Endothelial cell of umbilical vein (primary cell): ENCODE results near the gene CBX6. TPM values are rescaled to one million over a fixed set of nuclear protein-coding genes. Genes with fewer than 3 reads are reported as not detected.
"Not testable (repeated sequence)": the region's sequence is repeated elsewhere in the genome, so short reads cannot be mapped to it uniquely, and the experiment has no call there.

Source experiments
- BruUV-seq: library from RNA; stranded (reverse); fragments of 400-500 nt; replicated peaks from 2 replicates; lab custom pipeline; 2021; lab: Mats Ljungman, UMichigan
- CTCF ChIA-PET: fragments of 300-600, 350-600 bp; sonication (Branson Sonifier 250); formaldehyde crosslinking; loops from one replicate; lab custom pipeline; 2021; ENCODE audit warnings: antibody characterized with exemption, inconsistent platforms; lab: Charles Lee
- POLR2A ChIA-PET: fragments of 300-600, 350-600 bp; sonication (Branson Sonifier 250); formaldehyde crosslinking; loops from one replicate; lab custom pipeline; 2021; ENCODE audit warnings: antibody characterized with exemption, inconsistent platforms; lab: Charles Lee
- DNase-seq: peaks from one replicate; pipeline ENCODE4 v3.0.0-alpha.2; 2011; ENCODE audit warnings: low read depth, low spot score
- FAIRE-seq: peaks from 2 replicates; lab custom pipeline; 2011; peaks lifted over from hg19 to GRCh38; lab: Jason Lieb, UNC
- H2AFZ ChIP-seq: 2 replicates; pipeline ENCODE4 v1.6.0; 2012; ENCODE audit warnings: low read depth, low read length, control low read depth, inconsistent platforms
- H3K27ac ChIP-seq: 2 replicates; pipeline ENCODE4 v1.5.1; 2011; ENCODE audit warnings: low read depth, mild to moderate bottlenecking, control low read depth, low read length, moderate library complexity; ENCODE audit not compliant: insufficient read depth
- H3K27me3 ChIP-seq, 2 experiments: 2 replicates each; pipeline versions ENCODE4 v1.6.0 to v1.6.1; 2011; ENCODE audit warnings: low read length in 2 of 2, mixed read lengths in 1 of 2; ENCODE audit not compliant: control insufficient read depth in 2 of 2, insufficient read depth in 2 of 2
- H3K36me3 ChIP-seq, 2 experiments: 2 replicates in 1 of 2; 3 replicates in 1 of 2; pipeline ENCODE4 v1.5.1; 2011; ENCODE audit warnings: low read length in 2 of 2, mild to moderate bottlenecking in 1 of 2, moderate library complexity in 1 of 2; ENCODE audit not compliant: control insufficient read depth in 2 of 2, insufficient read depth in 2 of 2; ENCODE audit errors: extremely low read depth in 1 of 2
- H3K4me1 ChIP-seq: 3 replicates; pipeline ENCODE4 v1.5.1; 2011; ENCODE audit warnings: mild to moderate bottlenecking, low read length; ENCODE audit not compliant: control insufficient read depth, insufficient read depth; ENCODE audit errors: extremely low read depth
- H3K4me2 ChIP-seq: 2 replicates; pipeline ENCODE4 v1.6.1; 2011; ENCODE audit warnings: low read length, control low read depth, mixed read lengths; ENCODE audit not compliant: insufficient read depth
- H3K4me3 ChIP-seq, 3 experiments: fragments of 200-600 bp in 1 of 3; sonication (generic), shearing (Covaris generic) in 1 of 3; replicated peaks in 1 of 3; 2 replicates each; pipeline ENCODE4 v1.5.1; 2011 to 2016; ENCODE audit warnings: control low read depth in 3 of 3, low read length in 3 of 3, mild to moderate bottlenecking in 2 of 3, inconsistent platforms in 1 of 3, low read depth in 1 of 3, moderate library complexity in 1 of 3; ENCODE audit not compliant: insufficient read depth in 1 of 3
- H3K79me2 ChIP-seq: 2 replicates; pipeline ENCODE4 v1.6.0; 2012; ENCODE audit warnings: low read length, inconsistent platforms; ENCODE audit not compliant: control insufficient read depth, insufficient read depth
- H3K9ac ChIP-seq: replicated peaks from 2 replicates; pipeline ENCODE3; 2011; ENCODE audit warnings: low read length, control low read depth; ENCODE audit not compliant: insufficient read depth; ENCODE audit errors: extremely low read depth
- H3K9me1 ChIP-seq: replicated peaks from 3 replicates; pipeline ENCODE4 v1.6.0; 2011; ENCODE audit warnings: mild to moderate bottlenecking, low read length; ENCODE audit not compliant: control insufficient read depth, insufficient read depth; ENCODE audit errors: extremely low read depth
- H3K9me3 ChIP-seq: replicated peaks from 2 replicates; pipeline ENCODE4 v1.5.1; 2012; ENCODE audit warnings: low read length, inconsistent platforms; ENCODE audit not compliant: control insufficient read depth, insufficient read depth
- H4K20me1 ChIP-seq: replicated peaks from 2 replicates; pipeline ENCODE3; 2011; ENCODE audit warnings: mild to moderate bottlenecking, low read length; ENCODE audit not compliant: control insufficient read depth, insufficient read depth; ENCODE audit errors: extremely low read depth
- CTCF ChIP-seq, 2 donors: IDR thresholded peaks; 1 replicate in 1 of 2; 2 replicates in 1 of 2; pipeline ENCODE4 v1.5.1; 2011; ENCODE audit warnings: low read length in 2 of 2, mild to moderate bottlenecking in 2 of 2, moderate library complexity in 2 of 2, control low read depth in 1 of 2, inconsistent platforms in 1 of 2, low read depth in 1 of 2; ENCODE audit not compliant: insufficient read depth in 1 of 2; ENCODE audit errors: extremely low read depth in 1 of 2
- EZH2 ChIP-seq: IDR thresholded peaks from 2 replicates; pipeline ENCODE4 v1.6.1; 2012; ENCODE audit warnings: borderline replicate concordance, low read depth, mild to moderate bottlenecking, moderate library complexity, low read length, inconsistent platforms; ENCODE audit not compliant: severe bottlenecking
- FOS ChIP-seq: IDR thresholded peaks from 2 replicates; pipeline ENCODE4 v1.6.1; 2011; ENCODE audit warnings: mild to moderate bottlenecking, low read length, moderate library complexity, borderline replicate concordance; ENCODE audit not compliant: insufficient read depth
- GATA2 ChIP-seq: IDR thresholded peaks from 2 replicates; pipeline ENCODE4 v1.7.0; 2011; ENCODE audit warnings: low read depth, mild to moderate bottlenecking, moderate library complexity, mixed read lengths, low read length; ENCODE audit not compliant: insufficient read length, insufficient read depth
- JUN ChIP-seq: IDR thresholded peaks from 2 replicates; pipeline ENCODE4 v1.6.1; 2011; ENCODE audit warnings: borderline replicate concordance, low read depth; ENCODE audit not compliant: insufficient read length, insufficient read depth
- MAX ChIP-seq: IDR thresholded peaks from 2 replicates; pipeline ENCODE4 v1.6.1; 2011; ENCODE audit not compliant: insufficient read depth, insufficient read length
- MYC ChIP-seq: IDR thresholded peaks from one replicate; pipeline ENCODE4 v1.6.1; 2011; ENCODE audit warnings: mild to moderate bottlenecking, low read depth, low read length
- POLR2A ChIP-seq: IDR thresholded peaks from 2 replicates; pipeline ENCODE4 v1.6.1; 2012; ENCODE audit warnings: low read depth, mild to moderate bottlenecking, control low read depth, low read length
- POLR2AphosphoS5 ChIP-seq: IDR thresholded peaks from 2 replicates; pipeline ENCODE4 v1.6.1; 2012; ENCODE audit warnings: low read depth, mild to moderate bottlenecking, control low read depth, low read length, moderate library complexity; ENCODE audit not compliant: insufficient read depth
- dilution Hi-C: fragments of 300-500 bp; cut with MboI; formaldehyde crosslinking; loops from one replicate; pipeline ENCODE4 v1.15.0; 2019; ENCODE audit warnings: low sequenced_read_pairs; ENCODE audit not compliant: extremely low pct_ligation_motif_present
- intact Hi-C: fragments of 100-400 bp; cut with micrococcal nuclease; formaldehyde crosslinking; loops from one replicate; pipeline ENCODE4 v1.10.0; 2022
- polyA plus RNA-seq, 4 experiments: library from polyadenylated mRNA; depleted of rRNA in 3 of 4; stranded (reverse) in 3 of 4; unstranded in 1 of 4; fragments of >200 nt; gene quantifications; 2 replicates each; pipeline versions ENCODE4 v1.2.1 to v1.2.3, GENCODE V29; 2011 to 2012; ENCODE audit warnings: missing spikeins in 1 of 4
- total RNA-seq: library from RNA; stranded (reverse); gene quantifications from 2 replicates; pipeline ENCODE4 v1.2.3, GENCODE V29; 2021

CBX6 gene
- total and polyA plus RNA-seq, 2 donors (not counting 3 experiments of a cell fraction or from before 2014, with no cell fraction given), result 14.9 to 62.6 TPM

DNA sequence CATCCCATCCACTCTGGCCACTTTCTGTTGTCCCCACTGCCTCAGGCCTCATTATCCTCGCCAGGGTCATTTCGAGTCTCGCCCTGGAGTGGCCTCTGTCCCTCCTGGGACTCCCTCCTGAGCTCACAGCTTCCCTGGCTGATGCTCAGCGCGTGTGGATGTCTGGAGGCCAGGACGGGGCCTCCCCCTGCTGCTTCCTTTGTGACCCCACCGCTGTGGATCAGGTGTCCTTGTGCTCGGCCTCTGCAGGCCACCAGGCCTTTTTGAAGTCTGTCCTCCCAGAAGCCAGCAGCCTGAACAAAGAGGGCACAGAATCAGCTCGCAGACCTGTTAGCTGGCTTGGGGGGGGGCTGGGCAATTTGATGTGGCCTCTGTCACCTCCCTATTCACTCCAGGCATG lies 13.5 kb downstream of the CBX6 start:
- CTCF ChIA-PET, result interaction anchor here (0.6 to 1.8 kb wide), 2 partner anchors 56 to 89 kb away, joined by 3 to 15 read pairs; no protein-coding TSS in a partner anchor

DNA sequence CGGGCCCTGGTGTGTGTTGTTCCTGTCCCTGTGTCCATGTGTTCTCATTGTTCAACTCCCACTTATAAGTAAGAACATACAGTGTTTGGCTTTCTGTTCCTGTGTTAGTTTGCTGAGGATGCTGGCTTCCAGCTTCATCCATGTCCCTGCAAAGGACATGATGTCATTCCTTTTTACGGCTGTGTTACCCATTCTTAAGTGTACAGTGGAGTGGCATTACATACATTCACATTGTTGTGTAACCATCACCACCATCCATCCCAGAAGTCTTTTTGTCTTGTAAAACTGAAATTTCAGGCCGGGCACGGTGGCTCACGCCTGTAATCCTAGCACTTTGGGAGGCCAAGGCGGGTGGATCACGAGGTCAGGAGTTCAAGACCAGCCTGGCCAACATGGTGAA lies 17.5 kb downstream of the CBX6 start:
- H4K20me1 ChIP-seq, intact Hi-C loops, H3K4me2 ChIP-seq, dilution Hi-C loops, H3K9ac ChIP-seq, H3K36me3 ChIP-seq, FAIRE-seq, H3K4me1 ChIP-seq, H3K9me1 ChIP-seq, POLR2A ChIA-PET, H3K9me3 ChIP-seq, BruUV-seq, H3K79me2 ChIP-seq, DNase-seq, H3K27me3 ChIP-seq, H3K27ac ChIP-seq, H3K4me3 ChIP-seq, H2AFZ ChIP-seq: not testable (repeated sequence)
- CTCF ChIA-PET, result interaction anchor here (2.4 to 4.5 kb wide), 3 partner anchors 15 to 85 kb away, joined by 9 to 41 read pairs (median 10); no protein-coding TSS in a partner anchor

More for the DNA sequence above, 13.5 kb downstream of the CBX6 start:
- Histone ChIP-seq H3K79me2 (no peaks in the 10 kb centered on the region), H3K27ac (no peak overlapping the region), H3K9ac (no peak overlapping the region), H3K36me3 (no peaks in the 10 kb centered on the region), H3K9me1 (no peaks in the 10 kb centered on the region), H3K4me2 (no peak overlapping the region), H3K4me1 (no peaks in the 10 kb centered on the region), H4K20me1 (no peaks in the 10 kb centered on the region), H3K9me3 (no peaks in the 10 kb centered on the region), H2AFZ (no peak overlapping the region), H3K27me3 (peaks cover 0 to 3% of the 10 kb centered on the region in 2 experiments), H3K4me3 (no peak overlapping the region)
- DNase-seq, result no peak
- dilution Hi-C loops, result no loop called here
- POLR2A ChIA-PET, result no interaction called here
- intact Hi-C loops, result no loop called here
- no peak for TF ChIP-seq POLR2A
- no peak for TF ChIP-seq MAX
- TF ChIP-seq POLR2AphosphoS5, result no peak
- no peak for TF ChIP-seq FOS
- no peak for TF ChIP-seq GATA2
- no peak for TF ChIP-seq CTCF (IDR thresholded peaks at IDR 0.05; ENCODE audit: extremely low read depth in 1 of 2, insufficient read depth in 1 of 2, low read depth in 1 of 2, low read length in 2 of 2)
- no peak for TF ChIP-seq JUN
- TF ChIP-seq MYC, result no peak
- TF ChIP-seq EZH2, result no peak
- FAIRE-seq, result no peak
- no TSS peak for BruUV-seq

DNA sequence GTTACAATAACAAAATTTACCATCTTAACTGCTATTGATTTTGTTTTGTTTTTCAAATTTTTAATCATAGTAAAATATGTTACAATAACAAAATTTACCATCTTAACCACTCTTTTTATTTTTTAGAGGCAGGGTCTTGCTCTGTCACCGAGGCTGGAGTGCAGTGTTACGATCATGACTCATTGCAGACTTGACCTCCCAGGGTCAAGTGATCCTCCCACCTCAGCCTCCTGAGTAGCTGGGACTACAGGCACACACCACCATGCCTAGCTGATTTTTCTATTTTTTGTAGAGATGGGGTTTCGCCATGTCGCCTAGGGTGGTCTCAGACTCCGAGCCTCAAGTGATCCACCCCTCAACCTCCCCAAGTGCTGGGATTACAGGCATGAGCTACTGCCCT lies 18.1 kb downstream of the CBX6 start:
- H3K27ac ChIP-seq, H3K27me3 ChIP-seq, BruUV-seq, dilution Hi-C loops, H3K9me1 ChIP-seq, H2AFZ ChIP-seq, DNase-seq, intact Hi-C loops, H3K9ac ChIP-seq, H3K9me3 ChIP-seq, H3K4me2 ChIP-seq, H4K20me1 ChIP-seq, H3K4me1 ChIP-seq, H3K4me3 ChIP-seq, POLR2A ChIA-PET, H3K79me2 ChIP-seq, FAIRE-seq, H3K36me3 ChIP-seq: not testable (repeated sequence)
- CTCF ChIA-PET, result interaction anchor here (0.8 to 4.5 kb wide), 5 partner anchors 9 to 268 kb away, joined by 3 to 41 read pairs (median 4); no protein-coding TSS in a partner anchor
